Measurements from ENCODE around the gene GPR142.
A peak's percentile ranks its signal among the peaks of the same experiment; 100 is the strongest.

GRCh38 chr17:74408262-74408661 lies 41.0 kb downstream of the GPR142 start:
- no peak for TF ChIP-seq POLR2AphosphoS5 (IDR thresholded peaks at IDR 0.05)
- TF ChIP-seq CTCF (IDR thresholded peaks at IDR 0.05): peak in 1 of 7 experiments; percentile 7

All from stomach (tissue), 4 donors.